Activated effector memory CD4-positive, alpha-beta T cell treated with anti-CD3 and anti-CD28 coated beads, Interleukin-2, amount 50 U/mL, for 16 hours (primary cell): Measurements from ENCODE around the gene MEGF8.

Experiments
- DNase-seq: peaks from one replicate; pipeline ENCODE4 v3.0.0-alpha.2; 2020

MEGF8 gene

DNA sequence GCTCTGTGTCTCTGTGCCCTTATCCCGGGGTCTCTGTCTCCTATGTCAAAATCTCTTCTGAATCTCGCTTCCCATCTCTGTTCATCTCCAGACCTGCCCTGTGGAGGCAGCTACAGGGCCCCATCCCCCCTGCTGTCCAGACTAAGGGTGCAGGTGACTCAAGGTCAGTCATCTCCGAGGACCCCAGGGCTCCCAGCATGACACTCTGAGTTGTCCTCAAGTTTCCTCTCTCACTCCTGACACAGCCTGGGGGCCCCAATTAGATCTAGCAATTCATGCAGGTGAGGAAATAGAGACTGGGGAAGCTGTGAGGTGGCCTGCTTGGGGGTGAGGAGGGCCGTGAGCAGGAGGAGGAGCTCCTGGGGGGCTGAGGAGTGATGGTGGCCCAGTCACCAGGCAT lies 66.7 kb downstream of the MEGF8 start:
- DNase-seq = no peak

DNA sequence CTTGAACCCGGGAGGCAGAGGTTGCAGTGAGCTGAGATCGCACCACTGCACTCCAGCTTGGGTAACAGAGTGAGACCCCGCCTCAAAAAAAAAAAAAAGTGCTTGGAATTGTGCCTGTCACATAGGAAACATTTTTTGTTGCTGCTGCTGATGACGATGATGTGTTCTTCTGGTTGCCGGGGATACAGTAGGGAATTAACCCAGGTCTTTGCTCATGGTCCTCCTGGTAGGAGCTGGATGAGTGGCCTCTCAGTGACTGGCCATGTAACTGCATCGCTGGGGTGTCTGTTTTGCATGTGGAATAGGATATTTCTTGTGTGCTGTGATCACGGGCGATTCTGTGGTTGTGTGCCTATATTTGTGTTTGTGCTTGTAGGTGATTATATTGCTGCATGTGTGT lies 69.3 kb downstream of the MEGF8 start:
- DNase-seq = no peak

DNA sequence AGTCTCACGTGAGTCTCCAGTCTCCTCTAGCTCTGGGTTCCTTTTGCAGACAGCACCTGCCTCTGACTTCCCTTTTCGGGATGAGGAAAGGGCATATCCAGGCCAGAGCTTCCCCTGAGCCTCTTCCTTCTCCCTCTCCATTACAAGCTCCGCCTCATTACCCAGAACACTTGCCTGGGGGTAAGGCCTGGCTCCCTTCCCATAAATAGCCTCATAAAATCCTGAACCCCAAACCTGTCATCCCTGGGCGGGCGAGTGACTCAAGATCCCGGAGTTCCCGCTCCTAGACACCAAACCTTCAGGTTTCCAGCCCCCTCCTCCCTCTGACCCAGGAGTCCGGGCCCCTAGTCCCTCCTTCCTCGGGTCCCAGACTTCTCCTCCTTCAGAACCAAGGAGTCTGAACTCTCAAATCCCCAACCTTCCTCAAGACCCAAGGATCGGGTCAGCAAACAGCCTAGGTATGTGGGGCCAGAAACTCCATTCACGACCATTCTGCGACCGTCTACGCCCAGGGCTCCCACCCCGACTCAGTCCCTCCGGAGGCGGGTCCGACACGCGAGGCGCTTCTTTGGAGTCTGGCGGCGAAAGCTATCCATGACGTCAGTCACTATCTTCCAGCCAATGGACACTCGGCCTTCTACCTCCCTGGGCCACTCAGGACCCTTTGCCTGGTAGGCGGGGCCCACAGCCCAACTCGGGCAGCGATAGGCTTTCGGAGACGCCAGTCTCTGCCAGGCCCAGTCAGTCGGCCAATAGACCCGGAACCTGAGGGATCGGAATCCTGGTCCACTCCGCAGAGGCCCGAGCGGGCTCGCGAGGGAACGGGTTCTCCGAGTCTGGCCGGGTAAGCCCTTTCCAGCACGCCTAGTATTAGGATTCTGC lies 71.2 kb downstream of the MEGF8 start:
- DNase-seq = peak; percentile 97

- DNase-seq = no peak
These were observed 72.1 kb downstream of the MEGF8 start for GRCh38 chr19:42397263-42398166.

DNA sequence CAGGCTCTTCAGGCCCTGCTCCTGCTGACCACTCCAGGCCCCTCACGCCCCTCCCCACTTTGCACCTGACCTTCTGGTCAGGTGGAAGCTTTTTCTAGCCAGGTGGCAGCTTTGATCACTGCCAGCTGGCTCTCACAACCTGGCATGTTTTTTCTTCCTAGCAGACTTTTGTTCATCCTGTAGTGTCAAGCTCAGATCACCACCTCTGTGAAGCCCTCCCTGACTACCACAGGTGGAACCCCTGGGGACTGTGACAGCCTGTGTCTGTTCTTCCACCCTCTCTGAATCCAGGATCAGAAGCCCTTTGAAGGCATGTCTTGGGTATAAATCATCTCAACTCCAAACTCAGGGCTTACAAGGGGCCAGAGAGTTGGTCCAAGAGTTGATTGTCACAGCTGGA lies 75.0 kb downstream of the MEGF8 start:
- DNase-seq = no peak

- peak; percentile 91 for DNase-seq
These were observed 76.2 kb downstream of the MEGF8 start for GRCh38 chr19:42401365-42402303.

GRCh38 chr19:42402376-42403116 lies 77.1 kb downstream of the MEGF8 start:
- no peak for DNase-seq

DNA sequence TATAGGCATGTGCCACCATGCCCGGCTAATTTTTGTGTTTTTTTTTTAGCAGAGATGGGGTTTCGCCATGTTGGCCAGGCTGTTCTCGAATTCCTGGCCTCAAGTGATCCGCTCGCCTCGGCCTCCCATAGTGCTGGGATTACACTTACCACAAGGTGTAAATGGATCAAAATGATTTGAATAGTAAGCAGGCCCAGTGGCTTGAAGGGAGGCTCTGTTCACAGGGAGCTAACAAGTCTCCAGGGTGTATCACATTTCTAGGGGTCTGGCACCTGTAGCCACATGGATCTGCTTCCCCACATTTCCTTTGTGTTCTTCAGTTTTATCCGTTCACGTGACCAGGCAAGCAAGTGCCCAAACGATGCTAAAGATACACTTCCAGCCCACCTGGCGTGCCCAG lies 78.2 kb downstream of the MEGF8 start:
- no peak for DNase-seq

- DNase-seq = no peak
These were observed 80.7 kb downstream of the MEGF8 start for GRCh38 chr19:42406111-42406510.

DNA sequence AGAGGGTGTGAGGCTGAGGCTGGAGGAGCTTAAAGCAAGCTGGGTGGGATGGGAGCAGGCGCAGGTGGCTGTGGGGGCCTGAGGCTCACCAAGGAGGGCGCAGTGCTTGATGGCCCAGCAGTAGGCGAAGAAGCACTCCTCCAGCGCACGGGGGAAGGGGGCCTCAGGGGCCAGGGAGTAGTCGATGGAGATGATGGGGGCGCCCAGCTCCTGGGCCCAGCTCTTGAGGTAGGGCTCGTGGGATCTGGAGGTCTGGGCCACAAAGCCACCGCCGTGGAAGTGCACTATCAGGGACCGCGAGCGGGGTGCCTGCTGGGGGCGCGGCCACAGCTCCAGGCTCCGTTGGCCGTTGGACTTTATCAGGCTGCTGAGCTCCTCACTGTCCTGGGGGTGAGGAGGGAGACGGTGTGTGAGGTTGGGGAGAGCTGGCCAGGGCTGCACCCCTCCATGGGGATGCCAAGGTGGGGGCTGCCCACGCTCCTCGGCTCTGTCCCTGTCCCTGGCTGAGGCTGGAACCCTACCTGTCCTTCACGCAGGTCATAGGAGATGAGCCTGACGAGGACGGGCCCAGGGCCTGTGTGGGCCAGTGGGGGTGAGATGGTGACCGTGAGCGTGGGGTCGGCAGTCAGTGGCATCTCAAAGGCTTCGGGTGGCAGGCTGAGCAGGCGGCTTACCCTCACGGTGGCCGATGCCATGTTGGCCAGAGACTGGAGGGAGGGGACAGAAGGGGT lies 81.8 kb downstream of the MEGF8 start:
- no peak for DNase-seq

DNA sequence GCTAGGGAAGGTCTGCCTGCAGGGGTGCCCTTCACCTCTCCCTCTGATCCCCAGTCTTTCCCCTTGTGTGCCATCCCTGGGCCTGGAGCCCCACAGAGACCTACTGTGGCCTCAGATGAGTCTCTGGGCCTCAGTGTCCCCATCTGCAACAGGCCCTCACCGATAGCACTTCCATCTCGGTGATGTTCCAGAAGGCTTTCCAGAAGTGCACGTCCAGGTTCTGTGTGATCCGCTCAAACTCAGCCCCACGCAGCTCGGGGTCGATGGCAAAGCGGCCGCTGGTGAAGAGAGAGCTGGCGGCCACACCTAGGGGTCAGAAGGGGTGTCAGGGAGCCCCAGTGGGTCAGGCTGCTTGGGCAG lies 82.4 kb downstream of the MEGF8 start:
- no peak for DNase-seq

DNA sequence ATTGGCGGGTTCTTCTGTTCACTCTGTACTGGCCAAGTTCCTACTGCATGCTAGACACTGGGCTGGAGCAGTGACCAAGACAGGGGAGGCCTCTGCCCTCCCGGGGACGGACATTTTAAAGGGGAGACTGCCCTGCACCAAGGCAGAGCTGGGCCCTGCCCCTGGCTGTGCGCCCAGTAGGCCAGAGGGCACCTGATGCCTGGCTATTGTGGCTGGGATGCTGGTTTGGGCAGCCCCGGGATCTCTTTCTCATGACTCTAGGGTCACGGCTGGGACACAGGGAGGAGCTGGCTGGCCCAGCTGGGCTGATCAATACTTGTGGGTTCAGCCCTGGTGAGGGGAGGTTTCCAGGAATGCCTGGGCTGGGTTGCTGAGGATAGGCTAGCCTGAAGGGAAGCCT lies 84.0 kb downstream of the MEGF8 start:
- DNase-seq = no peak

DNA sequence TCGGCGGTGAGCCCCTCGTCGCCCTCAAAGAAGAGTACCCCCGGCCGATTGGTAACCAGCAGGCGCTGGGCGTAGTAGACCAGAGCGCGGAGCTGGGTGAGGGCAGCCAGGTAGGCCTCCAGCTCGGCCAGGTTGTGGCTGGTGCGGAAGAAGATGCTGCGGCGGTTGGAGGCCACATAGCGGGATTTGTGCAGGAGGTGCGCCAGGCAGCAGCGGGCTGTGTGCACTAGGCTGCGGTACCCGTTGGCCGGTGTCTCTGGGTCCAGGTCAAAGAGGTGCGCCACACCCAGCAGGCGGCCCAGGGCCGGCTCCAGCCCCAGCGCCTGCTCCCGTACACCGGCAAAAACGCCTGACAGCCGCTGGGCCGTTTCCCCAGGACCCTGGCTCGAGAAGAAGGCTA lies 84.9 kb downstream of the MEGF8 start:
- no peak for DNase-seq

- no peak for DNase-seq
These were observed 86.2 kb downstream of the MEGF8 start for GRCh38 chr19:42411581-42412178.

- no peak for DNase-seq
These were observed 86.8 kb downstream of the MEGF8 start for GRCh38 chr19:42412227-42412626.

- DNase-seq = no peak
These were observed 87.2 kb downstream of the MEGF8 start for GRCh38 chr19:42412661-42413076.

- DNase-seq = peak; percentile 53
These were observed 93.9 kb downstream of the MEGF8 start for GRCh38 chr19:42419309-42419708.

DNA sequence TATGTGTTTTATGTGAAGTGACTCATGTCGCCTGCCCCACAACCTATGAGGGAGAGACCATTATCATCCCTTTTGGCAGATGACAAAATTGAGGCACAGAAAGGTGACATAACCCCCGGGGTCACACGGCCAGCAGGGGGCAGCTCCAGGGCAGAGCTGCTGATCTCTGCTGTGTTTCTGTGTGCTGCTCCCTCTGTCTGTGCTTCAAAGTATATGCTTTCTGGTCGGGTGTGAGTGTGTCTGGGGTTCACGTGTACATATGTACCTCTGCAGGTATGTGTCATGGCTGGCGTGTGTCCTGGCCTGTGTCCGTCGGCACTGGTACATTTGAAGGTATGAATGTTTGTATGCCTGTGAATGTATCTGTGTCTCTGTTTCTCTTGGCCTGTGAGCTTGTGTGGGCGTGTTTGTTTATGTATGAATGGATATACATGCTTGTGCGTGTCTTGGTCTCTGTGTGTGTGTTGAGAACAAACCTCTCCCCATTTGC lies 94.7 kb downstream of the MEGF8 start:
- DNase-seq = peak; percentile 93

- DNase-seq = peak; percentile 59
These were observed 95.7 kb downstream of the MEGF8 start for GRCh38 chr19:42421101-42421500.

DNA sequence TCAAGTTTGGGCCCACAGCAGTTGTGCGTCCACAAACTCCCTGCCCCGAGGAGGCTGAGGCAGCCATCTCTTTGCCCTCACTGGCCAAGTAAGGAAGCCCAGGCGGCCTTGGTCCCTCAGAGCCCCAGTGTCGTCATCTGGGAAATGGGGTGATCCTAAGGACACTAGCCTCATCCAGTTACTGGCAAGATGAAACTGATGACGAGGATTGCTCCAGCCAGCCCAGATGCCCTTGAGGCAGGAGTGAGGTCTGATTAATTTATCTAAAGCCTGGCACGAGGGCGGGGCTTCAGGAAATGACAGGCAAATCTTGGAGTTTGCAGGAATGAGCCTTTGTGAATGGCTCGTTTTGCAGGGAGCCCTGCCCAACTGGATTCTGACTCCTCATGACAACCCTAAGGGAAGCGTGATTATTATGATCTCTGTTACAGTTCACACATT lies 96.2 kb downstream of the MEGF8 start:
- DNase-seq = peak; percentile 61
